NCI-H446 treated with DMSO at 0.1 percent for 48 hours (cell line): ENCODE measurements around the gene TOMM40.
A peak's percentile ranks its signal among the peaks of the same experiment; 100 is the strongest.
"Not testable (repeated sequence)": the region's sequence is repeated elsewhere in the genome, so short reads cannot be mapped to it uniquely, and the experiment has no call there.

Source experiments
- DNase-seq: peaks from one replicate; lab custom pipeline; 2025; lab: John Stamatoyannopoulos, UW

TOMM40 gene

DNA sequence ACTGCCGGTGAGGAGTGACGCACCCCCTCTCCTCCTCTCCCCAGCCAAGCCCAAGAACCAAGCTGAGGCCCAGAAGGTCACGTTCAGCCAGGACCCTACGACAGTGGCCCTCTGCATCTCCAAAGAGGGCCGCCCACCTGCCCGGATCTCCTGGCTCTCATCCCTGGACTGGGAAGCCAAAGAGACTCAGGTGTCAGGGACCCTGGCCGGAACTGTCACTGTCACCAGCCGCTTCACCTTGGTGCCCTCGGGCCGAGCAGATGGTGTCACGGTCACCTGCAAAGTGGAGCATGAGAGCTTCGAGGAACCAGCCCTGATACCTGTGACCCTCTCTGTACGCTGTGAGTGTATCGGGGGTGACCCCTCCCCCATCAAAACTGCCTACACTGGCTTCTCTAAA is 19.2 kb upstream of the TOMM40 start:
- DNase-seq: no peak

DNA sequence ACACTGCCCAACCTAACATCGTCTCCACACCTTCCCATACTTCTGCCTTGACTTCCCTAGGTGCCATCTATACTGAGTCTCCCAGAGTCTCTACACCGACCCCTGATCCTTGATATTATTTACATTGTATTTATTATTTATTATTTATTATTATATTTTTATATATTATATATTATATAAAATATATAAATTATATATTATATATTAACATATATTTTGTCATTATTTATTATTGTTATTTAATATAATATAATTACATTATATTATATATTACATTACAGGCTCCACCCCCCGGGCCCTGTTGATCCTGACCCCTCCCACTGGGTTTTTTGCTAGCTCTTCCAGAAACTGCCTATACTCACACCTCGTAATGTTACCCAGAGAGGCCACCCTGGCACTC is 18.4 kb upstream of the TOMM40 start:
- no peak for DNase-seq

DNA sequence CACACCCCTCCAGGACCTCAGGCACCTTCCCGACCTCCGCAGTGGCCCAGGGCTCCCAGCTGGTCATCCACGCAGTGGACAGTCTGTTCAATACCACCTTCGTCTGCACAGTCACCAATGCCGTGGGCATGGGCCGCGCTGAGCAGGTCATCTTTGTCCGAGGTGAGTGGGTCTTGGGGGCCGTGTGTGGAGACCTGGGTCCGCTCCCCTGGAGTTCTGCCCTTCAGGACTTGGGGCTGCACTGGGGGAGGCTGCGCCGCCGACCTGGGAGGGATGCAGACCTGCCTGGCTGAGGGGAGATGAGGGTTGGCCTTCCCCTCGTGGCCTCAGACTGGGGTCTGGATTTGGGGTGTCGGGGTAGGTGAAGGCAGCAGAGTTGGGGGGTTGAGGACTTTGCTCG is 16.7 kb upstream of the TOMM40 start:
- DNase-seq: no peak

DNA sequence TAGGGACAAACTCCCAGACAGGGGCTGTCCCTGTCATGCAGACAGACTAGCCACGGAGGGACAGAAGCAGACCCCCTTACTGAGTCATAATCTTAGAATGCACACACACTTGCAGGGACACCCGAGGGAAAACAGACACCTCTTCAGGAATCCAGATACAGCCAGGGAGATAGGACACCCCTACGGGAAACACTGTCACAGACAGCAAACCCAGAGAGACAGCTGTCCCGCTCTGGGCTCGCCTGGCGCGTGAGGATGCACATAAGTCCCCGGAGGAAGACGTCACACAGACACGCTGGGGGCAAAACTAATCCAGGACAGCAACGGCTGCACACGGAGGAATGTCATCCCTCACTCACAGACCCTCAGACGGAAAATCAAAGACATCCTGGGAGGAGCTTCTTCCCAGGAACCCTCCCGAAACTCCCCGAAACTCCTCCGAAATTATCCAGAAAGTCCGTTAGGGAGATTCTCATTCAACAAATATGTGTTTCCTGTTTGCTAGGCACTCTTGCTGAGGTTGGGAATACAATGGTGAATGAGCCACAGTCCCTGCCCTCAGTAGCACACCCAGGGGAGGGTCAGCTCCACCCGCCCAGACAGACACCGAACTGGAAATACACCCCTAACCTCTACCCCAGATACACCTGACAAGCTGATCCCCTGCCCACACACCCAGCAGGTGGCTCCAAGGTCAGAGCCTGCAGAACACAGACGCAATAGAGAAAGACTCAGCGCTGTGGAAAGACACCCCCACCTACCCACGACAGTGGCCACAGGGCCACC is 15.2 kb upstream of the TOMM40 start:
- no peak for DNase-seq

DNA sequence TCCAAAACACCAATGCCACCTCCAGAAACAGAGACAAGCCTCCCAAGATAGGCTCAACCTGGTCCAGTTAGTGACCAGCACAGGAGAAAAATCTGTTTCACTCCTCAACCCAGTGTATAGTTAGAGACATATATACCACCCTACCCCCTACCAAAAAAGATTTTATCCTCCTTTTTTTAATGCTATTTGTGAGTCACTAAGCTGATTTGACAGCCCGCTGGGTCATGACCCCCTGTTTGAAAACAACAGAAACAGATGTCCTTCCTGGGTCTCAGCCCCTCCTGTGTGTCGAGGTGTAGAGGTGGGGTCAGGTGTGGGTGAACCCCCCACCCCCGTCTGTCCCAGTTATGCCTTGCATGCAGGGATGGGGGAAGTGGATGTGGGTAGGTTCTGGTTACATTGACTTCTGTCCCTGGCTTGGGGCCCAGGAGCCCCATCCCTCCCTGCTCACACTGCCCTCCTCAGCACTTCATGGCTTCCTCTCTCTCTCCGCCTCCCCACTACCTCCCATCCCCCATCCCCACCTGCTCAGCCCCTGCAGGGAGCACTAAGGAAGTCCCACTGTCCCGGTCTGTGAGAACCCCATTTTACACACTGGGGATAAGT is 14.0 kb upstream of the TOMM40 start:
- no peak for DNase-seq

DNA sequence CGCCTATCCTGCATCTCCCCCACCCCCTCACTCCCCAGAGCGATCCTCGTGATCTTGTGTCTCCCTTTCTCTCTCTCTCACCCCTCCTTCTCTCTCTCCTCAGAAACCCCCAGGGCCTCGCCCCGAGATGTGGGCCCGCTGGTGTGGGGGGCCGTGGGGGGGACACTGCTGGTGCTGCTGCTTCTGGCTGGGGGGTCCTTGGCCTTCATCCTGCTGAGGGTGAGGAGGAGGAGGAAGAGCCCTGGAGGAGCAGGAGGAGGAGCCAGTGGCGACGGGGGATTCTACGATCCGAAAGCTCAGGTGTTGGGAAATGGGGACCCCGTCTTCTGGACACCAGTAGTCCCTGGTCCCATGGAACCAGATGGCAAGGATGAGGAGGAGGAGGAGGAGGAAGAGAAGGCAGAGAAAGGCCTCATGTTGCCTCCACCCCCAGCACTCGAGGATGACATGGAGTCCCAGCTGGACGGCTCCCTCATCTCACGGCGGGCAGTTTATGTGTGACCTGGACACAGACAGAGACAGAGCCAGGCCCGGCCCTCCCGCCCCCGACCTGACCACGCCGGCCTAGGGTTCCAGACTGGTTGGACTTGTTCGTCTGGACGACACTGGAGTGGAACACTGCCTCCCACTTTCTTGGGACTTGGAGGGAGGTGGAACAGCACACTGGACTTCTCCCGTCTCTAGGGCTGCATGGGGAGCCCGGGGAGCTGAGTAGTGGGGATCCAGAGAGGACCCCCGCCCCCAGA is 12.8 kb upstream of the TOMM40 start:
- DNase-seq: no peak

DNA sequence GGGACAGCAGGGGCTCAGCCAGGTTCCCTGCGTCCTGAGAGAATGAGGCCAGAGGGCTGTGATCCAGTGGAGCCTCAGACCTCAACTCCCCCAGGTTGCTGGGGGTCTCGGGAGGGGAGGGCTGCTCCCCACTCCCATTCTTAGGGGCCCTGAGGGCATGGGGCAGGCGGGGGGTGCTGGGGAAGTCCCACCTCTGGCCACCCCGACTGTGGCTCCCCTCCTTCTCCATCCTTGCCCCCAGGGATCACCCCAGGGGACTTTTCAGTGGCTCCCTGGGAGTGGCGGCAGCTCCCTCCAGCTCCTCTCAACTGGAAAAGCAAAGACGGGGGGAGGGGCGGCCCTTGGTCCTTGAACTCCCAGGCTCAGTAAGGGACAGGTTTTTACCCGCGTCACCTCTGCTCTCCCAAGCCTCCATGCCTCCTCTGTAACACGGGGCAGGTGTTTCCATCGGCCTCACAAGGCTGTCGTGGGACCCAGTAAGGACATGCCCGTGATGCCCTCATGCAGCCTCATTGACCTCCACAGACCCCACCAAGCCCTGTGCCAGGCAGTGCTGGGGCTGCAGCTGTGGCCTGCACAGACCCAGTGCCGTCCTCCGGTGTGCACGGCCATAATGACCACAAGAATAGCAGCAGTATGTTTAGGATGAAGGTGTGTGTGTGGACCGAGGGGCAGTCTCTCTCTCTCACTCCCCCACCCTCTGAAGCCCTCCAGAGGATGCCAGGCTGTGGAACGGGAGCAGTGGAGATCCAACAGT is 11.6 kb upstream of the TOMM40 start:
- DNase-seq: no peak

DNA sequence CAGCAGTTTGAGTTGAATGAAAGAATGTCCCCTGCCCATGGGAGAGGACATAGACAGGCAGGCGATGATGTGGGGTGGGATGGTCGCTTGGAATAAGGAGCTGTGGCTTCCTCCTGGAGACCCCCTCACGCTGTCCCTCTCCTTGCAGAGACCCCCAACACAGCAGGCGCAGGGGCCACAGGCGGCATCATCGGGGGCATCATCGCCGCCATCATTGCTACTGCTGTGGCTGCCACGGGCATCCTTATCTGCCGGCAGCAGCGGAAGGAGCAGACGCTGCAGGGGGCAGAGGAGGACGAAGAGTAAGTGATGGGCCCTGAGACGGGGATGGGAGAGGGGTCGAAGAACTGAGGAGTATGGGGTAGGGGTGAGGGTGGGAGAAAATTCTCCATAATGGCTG is 9.0 kb upstream of the TOMM40 start:
- no peak for DNase-seq

DNA sequence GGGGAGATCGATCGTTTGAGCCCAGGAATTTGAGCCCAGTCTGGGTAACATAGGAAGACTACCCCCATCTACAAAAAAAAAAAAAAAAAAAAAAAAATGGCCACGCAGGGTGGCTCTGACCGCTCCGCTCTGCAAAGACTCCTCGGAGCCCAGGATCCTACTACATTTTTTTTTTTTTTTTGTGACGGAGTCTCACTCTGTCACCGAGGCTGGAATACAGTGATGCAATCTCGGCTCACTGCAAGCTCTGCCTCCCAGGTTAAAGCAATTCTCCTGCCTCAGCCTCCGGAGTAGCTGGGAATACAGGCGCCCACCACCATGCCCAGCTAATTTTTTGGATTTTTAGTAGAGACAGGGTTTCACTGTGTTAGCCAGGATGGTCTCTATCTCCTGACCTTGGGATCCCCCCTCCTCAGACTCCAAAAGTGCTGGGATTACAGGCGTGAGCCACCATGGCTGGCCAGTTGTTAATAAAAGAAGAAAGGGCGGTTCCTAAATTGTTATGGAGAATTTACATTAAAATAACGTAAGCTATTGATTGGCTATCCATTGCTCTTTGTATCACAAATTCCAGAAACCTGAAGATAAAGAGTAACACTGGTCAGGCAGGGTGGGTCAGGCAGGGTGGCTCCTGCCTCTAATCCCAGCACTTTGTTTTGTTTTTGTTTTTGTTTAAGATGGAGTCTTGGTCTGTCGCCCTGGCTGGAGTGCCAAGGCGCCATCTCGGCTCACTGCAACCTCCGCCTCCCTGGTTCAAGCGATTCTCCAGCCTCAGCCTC is 8.2 kb upstream of the TOMM40 start:
- DNase-seq: not testable (repeated sequence)

DNA sequence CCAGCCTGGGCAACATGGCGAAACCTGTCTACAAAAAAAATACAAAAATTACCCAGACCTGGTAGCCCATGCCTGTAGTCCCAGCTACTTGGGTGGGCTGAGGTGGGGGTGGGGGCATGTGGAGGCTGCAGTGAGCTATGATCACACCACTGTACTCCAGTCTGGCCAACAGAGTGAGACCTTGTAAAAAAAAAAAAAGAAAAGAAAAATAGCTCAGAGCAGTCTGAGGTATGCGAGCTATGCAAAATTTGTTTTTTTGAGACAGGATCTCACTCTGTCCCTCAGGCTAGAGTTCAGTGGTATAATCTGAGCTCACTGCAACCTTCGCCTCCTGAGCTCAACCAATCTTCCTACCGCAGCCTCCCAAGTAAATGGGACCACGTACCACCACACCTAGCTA is 7.1 kb upstream of the TOMM40 start:
- no peak for DNase-seq

DNA sequence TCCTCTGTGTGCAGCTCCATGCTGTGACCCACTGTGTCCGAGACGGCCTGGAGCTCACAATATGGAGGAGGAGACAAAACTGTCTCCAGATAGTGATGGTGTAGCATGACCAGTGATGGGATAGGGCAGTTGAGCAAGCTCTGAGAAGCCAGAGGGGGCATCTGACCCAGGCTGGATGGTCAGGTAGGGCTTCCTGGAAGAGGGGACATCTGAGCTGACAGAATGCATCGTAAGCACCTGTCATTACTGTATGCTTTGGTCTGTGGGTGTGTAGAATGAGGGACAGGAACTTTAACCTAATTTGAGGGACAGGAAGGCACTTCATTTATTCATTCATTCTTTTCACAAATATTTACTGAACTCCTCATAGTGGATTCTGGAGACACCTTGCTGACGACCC is 6.5 kb upstream of the TOMM40 start:
- no peak for DNase-seq

DNA sequence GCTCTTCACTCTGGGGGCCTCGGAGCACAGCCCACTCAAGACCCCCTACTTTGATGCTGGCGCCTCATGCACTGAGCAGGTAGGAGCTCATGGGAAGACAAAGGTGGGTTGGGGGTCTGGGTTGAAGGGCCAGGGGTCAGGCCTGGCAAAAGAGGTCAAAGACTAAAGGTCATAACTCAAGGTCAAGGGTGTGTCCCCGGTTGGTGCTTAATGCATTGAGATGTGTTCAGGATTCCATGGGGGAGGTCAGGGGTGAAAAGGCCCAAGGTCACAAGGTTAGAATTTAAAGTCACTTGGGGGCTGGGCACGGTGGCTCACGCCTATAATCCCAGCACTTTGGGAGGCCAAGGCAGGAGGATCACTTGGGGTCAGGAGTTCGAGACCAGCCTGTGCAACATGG is 4.9 kb upstream of the TOMM40 start:
- no peak for DNase-seq

DNA sequence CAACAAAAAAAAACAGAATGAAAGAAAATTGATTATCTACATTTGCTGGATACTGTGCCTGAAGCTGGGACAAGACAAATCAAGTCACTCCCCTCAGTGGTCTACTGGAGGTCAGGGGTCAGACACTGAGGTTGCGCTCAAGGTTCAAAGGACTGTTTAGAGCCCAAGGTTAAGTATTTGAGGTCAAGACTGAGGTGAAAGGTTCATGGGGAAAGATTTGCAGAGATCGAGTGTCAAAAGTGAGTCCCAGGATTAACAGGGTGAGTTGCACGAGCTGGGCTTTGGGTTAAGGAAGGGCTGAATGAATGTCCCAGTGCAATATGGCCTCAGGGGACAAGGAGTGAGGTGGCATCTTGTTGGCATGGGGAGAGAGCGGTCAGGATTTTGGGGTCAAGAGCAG is 3.4 kb upstream of the TOMM40 start:
- DNase-seq: no peak

DNA sequence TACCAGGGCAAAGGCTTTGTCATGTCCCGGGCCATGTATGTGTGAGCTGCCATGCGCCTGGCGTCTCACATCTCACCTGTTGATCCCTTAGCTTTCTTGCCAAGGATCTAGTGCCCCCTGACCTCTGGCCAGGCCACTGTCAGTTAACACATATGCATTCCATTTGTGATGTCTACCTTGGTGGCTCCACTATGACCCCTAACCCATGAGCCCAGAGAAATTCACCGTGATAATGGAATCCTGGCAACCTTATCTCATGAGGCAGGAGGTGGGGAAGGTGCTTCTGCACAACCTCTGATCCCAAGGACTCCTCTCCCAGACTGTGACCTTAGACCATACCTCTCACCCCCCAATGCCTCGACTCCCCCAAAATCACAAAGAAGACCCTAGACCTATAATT is 2.7 kb upstream of the TOMM40 start:
- not testable (repeated sequence) for DNase-seq

DNA sequence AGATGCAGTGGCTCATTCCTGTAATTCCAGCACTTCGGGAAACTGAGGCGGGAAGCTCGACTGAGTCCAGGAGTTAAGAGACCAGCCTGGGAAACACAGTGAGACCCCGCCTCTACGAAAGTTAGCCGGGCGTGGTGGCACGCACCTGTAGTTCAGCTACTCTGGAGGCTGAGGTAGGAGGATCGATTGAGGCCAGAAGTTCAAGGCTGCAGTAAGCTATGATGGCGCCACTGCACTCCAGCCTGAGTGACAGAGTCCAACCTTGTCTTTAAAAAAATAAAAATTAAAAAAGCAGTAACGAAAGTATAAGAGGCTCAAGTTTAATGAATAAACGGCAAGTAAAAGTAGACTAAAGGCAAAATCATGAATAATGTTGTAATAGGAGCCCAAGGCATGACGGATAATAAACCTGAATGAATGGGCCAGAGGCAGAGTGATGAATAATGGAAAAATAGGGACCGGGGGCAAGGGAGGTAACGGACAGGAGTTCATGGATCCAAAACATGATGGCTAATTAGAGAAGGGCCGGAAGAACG is 1.2 kb upstream of the TOMM40 start:
- DNase-seq: no peak

DNA sequence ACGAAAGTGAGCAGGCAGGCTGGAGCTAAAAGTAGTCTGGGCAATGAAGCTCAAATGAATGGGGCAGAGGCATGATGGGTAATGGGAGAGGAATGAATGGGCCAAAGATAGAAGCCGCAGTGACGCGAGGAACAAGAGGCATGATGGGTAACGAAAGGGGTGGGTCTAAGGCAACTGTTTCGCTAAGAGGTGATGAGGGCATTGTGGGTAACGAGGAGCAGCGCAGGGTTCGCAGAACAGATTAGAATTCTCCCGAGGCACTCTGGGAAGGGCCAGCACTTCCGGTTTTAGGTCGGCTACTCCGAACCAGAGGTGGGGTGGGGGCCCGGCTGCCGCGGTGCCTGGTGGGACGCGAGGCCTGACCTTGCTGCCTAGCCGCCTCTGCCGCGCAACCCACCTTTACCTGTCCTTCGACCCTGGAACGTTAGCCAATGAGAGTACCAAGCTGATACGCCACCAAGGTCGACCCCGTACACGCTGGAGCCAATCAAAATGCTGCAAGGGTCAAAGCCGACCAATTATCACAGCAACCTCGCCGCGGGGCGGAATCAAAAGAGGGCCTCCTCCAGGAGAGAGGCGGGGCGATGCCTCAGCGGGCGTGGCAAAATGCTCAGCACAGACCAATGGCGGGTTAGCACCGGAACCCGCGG is 563 bp upstream of the TOMM40 start:
- DNase-seq: peak; percentile 100

DNA sequence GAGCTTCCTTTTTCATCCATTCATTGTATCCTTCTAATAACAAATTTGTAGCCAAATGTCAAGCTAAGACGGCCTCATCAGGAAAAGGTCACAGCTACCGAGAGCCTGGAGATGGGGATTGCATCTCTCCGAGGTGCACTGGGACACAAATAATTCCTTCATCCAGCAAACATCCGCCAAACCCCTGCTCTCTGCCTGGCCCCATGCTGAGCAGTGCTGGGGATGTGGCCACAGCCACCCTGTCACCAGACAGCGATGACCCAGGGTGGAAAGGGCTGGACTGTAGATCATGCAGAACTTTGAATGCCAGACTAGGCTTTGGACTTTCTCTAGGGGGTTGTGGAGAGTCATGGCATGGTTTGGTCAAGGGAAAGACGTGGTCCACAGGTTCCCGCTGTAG is 1.9 kb downstream of the TOMM40 start:
- no peak for DNase-seq

DNA sequence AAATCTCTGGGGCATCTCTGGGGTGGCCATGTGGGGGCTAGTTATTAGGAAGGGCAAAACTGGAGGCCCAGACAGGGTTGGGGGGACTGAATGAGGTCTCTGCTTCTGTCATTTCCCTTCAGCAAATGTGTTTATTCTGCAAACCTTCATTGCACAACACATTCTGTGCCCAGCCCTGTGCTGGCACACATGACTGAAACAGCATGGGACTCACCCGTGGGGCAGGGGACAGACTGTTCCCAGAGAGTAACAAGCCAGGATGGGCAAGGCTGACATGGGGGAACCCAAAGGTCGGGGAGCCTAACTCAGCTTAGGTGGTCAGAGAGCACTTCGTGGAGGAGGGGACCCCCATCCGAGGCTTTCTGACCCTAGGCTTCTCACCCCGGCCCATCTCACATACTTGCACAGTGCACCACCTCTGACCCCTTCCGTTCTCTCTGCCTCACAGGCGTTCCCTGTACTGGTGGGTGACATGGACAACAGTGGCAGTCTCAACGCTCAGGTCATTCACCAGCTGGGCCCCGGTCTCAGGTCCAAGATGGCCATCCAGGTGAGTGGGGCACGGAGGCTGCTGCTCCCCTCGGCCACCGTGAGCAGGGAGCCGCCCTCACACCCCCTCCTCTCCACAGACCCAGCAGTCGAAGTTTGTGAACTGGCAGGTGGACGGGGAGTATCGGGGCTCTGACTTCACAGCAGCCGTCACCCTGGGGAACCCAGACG is 2.4 kb downstream of the TOMM40 start:
- DNase-seq: no peak

DNA sequence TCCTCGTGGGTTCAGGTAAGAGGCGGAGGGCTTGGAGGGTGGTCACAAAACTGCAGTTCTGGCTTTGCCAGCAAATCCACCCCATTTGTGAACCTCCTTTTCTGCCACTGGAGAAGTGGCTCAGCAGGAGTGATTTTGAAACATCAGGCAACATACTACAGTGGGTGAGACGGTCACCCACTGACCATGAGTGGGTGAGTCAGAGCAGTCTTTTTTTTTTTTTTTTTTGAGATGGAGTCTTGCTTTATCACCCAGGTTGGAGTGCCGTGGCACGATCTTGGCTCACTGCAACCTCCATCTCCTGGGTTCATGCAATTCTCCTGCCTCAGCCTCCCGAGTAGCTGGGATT is 3.0 kb downstream of the TOMM40 start:
- DNase-seq: no peak

DNA sequence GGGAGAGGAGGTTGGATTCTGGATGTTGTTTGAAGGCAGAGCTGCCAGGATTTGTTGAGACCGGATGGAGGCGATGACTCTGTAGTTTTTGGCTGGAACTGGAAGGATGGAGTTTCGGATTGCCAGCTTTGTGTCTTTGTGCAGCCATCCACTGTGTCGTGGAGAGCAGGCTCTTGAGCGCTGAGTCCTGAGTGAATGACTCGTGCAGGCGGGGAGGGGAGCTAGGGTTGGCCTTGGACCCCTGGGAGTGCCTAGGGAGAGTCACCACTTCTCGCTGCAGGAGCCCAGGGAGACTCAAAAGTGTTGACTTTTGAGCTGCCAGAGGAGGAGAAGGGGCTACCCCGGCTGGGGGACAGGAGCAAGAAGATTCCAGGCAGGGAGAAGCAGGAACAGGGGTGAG is 3.9 kb downstream of the TOMM40 start:
- no peak for DNase-seq
